ENCODE measurements around the gene FCRLA.
"Not testable (repeated sequence)": the region's sequence is repeated elsewhere in the genome, so short reads cannot be mapped to it uniquely, and the experiment has no call there.

FCRLA gene, protein sequence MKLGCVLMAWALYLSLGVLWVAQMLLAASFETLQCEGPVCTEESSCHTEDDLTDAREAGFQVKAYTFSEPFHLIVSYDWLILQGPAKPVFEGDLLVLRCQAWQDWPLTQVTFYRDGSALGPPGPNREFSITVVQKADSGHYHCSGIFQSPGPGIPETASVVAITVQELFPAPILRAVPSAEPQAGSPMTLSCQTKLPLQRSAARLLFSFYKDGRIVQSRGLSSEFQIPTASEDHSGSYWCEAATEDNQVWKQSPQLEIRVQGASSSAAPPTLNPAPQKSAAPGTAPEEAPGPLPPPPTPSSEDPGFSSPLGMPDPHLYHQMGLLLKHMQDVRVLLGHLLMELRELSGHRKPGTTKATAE
- total RNA-seq, result 0 to 0.53 (median 0) reads per million in 4 experiments

DNA sequence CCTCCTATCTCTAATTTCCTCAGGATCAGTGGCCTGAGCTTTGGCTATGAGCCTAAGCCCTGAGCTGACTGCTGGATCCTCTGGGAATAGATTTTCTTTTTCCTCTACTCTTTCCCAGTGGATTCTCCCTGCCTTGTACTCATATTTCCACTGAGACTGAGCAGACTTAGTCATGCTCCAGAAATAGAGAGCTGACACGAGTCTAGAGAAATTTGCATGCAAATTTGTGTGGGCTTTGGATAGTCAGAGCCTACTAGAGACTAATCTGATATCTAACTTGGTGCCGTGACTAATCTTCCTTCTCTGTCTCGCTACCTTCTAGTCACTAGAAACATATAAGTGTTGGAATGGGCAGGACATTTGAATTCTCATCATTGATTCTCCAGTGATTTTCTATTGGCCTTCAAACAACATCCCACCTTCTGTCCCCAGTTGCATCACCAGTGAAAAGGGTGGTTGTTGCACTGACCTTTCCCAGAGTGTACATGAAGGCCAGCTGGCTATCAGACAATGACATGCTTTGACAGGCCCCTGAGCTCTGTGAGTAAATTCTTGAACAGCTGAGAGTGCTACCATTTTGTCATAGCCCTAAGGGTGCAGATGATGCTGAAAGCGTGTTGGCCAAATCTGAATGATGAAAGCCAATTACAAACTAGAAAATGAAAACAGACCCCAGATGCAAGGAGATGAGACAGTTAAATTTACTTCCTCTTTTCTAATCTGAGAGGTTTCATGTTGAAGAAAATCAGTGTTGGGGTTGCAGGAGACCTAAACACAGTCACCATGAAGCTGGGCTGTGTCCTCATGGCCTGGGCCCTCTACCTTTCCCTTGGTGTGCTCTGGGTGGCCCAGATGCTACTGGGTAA is at the start of gene FCRLA:
TSS of gene FCRLA (plus strand) at position 748 of the 866 bp plus-strand sequence. CDS start at position 784, 36 bp downstream.
- DNase-seq, result no peak

DNA sequence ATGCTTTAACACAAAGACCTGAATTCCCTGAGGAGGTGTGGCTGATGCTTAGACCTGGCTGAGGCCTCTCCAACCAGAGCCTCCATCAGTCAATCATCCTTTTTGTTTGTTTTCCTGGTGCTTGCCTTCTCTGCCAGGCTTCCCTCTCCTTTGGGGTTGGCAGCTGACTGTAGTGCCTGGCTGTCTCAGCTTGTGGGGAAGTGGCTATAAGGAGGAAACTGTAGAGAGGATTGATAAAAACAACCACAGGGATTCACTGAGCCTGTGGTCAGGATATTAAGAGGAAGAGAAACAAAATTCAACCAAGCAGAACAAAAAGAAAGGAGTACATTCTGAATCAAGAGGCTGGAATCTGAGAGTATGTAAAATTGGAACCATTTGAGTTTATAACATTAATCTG is 48.5 kb upstream of the FCRLA start:
- not testable (repeated sequence) for DNase-seq

DNA sequence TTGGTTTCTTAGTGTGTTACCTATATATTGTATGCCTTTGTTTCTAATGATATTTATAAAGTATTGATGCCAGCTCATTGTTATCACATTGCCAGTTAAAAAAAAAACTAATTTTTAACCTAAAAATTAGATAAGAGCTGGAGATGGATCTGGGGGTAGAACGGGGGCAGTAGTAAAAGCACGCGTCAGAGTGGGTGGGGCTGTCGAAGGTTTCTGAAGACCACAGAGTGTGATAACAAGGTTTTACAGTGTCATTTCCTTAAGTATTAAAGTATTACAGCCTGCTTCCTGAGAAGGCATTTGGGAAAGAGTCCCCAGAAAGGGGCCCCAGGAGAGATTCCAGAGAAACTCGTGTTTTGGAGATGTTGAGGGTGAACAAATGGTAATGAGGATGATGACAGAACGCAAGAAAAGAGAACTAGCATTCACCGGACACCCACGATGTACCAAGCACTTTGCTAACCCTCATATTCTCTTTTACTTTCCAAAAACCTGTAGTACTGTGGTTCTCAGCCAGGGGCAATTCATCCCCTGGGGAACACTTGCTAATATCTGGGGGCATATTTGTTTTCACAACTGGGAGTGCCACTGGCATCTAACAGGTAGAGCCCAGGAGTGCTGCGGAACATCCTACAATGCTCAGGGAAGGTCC is 45.2 kb upstream of the FCRLA start:
- not testable (repeated sequence) for DNase-seq

DNA sequence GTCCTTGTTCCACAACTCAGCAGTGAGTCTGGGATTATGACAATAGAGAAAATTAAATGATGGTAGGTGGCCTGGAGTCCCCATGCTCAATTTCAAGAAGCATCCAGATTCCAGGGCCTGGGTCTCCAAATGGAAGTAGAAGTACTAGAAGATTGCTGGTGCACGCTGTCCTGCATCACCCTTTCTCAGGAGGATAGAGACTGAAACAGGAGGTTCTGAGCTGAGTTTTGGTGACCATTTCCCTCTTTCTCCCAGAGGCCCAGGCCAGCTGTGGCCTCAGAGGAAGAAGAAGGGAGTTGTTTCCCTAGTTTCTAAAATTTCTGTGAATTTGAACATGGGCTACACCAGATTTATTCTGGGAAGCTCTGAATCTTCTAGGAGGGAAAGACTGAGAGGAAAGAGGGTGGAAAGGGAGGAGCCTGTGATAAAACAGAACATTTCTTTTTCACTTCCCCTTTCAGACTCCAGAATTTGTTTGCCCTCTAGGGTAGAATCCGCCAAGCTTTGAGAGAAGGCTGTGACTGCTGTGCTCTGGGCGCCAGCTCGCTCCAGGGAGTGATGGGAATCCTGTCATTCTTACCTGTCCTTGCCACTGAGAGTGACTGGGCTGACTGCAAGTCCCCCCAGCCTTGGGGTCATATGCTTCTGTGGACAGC is 44.2 kb upstream of the FCRLA start, which contains the start of gene FCGR2B:
TSS of gene FCGR2B (plus strand) at position 460 of the 656 bp plus-strand sequence. CDS start at position 559, 99 bp downstream.
- DNase-seq, result not testable (repeated sequence)

DNA sequence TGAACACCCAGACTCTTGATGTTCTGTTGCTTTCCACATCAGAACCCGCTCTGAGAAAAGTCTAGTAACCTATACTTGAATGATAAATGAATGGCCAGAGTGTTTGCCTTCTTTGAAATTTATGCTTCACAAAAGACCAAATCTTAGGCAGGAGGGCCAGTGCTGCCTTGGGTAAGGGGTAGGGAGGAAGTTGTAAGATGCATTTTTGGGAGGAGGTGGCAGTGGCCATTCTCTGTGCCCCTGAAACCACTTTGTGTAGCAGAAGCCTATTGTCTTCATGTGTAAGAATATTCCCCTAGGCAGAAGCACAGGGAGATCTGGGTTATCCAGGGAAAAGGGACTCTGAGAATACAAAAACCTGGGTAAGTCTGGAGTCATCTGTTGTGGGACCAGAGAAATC is 43.5 kb upstream of the FCRLA start:
- DNase-seq, result not testable (repeated sequence)

DNA sequence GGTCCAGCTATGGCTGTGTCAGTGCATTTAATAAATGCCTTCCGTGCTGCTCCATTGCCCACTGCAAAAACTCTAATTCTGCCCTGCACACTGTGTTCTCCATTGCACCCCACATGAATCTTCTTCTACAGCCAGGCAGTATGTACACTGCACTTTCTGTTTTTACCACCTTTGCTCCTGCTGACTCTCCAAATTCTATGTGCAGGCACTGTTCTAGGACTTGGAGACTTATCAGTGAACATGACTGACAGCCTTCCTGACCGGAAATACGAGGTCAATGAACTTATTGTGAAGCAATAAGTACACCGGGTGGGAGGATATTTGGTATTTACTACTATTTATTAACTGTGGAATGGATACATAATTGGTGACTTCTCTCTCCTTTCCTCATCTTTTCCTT is 42.3 kb upstream of the FCRLA start:
- DNase-seq, result not testable (repeated sequence)

DNA sequence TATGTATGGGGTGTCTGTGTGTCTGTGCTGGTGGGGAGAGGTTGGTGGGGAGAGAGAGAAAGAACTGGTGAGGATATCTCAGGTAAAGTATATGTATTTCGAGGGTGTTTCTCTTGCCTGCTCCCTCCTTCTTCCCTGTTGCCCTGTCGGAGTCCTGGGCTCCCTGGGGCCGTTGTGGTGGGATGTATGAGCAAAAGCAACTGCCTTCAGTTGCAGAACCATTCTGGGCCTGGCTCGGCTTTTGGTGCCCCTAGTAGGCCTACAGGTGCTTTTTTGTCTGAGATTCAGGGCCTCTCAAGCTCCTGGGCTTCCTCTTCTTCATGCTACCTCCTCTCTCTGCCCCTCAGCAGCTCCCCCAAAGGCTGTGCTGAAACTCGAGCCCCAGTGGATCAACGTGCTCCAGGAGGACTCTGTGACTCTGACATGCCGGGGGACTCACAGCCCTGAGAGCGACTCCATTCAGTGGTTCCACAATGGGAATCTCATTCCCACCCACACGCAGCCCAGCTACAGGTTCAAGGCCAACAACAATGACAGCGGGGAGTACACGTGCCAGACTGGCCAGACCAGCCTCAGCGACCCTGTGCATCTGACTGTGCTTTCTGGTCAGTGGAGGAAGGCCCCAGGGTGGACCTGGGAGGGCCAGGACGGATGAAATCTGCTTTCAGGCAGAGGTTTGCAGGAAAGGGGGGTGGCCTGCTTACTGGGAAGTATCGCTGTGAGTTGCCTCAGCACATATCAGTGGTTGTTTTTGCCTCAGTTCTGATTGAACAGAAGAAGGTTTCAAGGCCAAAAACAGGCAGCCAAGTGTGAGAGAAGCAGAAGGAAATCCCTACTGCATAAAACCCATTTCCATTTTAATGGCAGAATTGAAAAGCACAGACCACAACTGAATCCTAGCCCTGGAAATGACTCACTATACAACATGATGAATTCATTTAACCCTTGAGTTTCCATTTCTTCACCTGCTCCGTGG is 35.7 kb upstream of the FCRLA start:
- DNase-seq, result not testable (repeated sequence)

DNA sequence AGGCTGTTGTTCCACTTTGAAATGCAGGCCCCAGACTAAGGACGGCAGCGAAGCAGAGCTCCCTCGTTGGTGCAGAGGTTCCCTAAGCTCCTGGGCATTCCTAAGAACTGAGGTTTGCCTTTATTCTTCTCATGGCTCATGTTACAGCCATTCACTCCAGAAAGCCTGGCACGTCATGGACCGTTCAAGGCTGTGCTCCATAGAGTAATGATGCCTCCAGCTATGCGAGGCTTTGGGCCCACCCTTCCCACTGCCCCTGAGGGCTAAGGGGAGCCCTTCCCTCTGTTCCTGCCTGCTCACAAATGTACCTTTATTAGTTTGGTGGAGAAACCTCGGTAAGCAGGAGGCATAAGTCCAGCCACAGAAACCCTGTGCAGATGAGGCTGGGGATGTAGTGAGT is 33.6 kb upstream of the FCRLA start:
- not testable (repeated sequence) for DNase-seq

DNA sequence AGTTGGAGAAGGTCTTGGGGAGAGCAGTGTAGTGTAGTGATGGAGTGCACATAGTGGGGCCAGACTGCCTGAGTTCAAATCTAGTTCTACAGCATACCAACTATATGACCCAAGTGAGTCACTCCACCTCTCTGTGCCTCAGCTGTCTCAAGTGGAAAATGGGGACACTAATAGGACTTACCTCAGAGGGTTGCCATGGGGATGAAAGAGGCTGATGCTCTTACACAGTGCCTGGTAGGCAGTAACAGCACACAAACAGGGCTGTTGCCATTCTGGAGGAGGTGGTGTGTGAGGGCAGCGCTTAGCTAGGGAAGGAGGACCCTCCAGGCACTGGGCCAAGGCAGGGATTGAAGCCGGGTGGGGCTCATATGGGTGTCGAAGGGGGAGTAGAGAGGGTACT is 32.6 kb upstream of the FCRLA start:
- not testable (repeated sequence) for DNase-seq

DNA sequence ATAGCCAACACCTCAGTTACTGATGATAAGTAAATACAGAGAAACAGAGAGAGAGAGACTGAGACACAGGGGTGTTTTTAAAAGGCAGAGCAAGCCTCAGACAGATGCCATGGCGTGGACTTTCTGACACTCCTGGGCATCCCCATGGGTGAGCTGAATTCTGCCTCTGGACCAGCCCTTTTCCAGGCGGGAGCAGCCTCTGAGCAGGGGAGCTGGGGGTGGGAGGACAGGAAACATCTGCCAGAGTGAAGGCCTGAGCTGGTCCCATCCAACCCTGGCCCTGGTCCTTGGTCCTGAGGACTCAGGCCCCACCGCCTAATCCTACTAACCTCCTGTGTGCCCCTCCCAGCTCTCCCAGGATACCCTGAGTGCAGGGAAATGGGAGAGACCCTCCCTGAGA is 32.1 kb upstream of the FCRLA start:
- DNase-seq, result not testable (repeated sequence)

DNA sequence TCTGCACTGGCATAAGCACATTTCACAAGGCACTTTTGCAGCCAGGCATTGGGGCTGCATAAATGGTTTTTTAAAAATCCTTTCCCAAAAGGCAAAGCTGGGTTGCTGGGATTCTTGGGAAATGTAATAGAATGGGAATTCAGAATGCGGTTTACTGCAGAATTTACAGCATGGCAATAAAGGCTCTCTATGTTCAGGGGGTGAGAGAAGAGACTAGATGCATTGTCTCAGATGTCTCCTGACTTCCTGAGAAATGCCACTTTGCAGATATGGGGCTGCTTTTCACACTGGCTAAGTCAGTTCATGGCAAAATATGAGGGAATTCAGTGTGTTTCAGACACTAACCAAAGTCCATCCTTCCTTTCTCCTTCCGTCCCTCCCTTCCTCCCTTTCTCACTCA is 30.6 kb upstream of the FCRLA start:
- no peak for DNase-seq

DNA sequence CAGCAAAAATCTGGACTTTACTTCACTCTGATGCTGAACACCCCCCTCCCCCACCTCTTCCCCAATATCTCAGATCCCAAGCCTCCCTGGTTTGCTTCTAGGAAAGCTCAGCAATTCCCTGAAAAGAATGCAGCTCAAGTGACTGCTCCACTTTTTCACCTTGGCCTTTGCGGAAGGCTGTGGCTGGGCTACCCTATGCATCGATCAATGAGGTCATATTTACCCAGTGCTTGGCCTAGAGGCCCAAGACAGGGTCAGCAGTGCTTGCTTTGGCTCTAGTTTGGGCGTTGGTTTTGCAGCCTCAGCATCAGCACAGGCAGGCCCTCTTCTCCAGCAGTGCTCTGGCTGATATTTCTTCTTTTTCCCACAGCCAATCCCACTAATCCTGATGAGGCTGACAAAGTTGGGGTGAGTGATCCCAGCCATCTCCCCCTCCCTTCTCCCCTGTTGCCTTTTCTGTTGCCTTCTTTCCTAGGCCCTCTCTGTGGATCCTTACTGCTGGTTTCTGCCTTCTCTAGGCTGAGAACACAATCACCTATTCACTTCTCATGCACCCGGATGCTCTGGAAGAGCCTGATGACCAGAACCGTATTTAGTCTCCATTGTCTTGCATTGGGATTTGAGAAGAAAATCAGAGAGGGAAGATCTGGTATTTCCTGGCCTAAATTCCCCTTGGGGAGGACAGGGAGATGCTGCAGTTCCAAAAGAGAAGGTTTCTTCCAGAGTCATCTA is 29.9 kb upstream of the FCRLA start:
- no peak for DNase-seq

DNA sequence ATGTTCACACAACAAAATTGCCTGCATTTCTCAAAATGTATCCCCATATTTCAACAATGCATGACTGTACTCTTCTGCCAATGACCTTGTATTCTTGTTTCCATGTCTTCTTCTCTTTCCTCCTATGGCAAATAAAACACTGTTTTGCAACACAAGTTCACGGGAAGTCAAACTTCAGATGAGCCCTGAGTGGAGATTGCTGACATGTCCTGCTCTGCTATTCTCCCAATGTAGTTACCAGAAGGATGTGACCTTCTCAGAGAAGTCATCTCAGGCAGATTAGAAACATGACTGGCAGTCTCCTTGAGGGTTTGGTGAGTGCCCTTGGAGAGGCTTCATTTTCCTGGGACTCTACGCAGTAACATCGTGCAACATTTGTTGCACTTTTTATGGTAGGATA is 28.5 kb upstream of the FCRLA start:
- DNase-seq, result no peak

DNA sequence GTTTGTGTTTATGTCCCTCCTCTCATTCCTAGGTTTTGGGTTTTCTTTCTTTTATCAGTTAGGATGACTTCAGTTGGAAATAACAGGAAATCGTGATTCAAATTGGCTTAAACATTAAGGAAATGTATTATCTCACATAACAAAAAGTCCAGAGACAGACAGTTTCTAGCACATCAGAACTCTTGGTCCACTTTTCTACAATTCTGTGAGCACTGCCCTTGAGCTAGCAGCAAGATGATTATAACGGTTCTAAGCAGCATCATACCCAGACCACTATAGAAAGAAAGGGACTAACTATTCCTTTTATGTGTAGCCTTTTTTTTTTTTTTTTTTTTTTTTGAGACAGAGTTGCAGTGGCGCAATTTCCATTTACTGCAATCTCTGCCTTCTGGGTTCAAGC is 25.1 kb upstream of the FCRLA start:
- DNase-seq, result no peak

DNA sequence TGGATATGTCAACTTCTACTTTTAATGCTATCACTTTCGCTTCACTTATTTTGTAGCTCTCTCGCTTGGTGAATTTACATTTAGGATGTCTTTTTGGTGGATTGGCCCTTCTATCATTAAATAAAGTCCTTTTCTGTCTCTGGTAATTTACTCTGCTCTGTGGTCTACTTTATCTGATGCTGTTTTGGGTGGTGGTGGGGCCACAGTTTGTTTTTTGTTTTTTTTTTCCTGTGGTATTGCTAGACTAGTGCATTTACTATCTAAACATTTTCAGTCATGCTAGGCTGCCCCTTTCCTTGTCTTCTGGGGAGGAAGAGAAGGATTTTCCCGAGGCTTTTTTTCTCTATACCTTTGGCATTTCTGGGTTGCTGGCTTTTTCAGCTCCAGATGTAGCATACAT is 18.1 kb upstream of the FCRLA start:
- no peak for DNase-seq

DNA sequence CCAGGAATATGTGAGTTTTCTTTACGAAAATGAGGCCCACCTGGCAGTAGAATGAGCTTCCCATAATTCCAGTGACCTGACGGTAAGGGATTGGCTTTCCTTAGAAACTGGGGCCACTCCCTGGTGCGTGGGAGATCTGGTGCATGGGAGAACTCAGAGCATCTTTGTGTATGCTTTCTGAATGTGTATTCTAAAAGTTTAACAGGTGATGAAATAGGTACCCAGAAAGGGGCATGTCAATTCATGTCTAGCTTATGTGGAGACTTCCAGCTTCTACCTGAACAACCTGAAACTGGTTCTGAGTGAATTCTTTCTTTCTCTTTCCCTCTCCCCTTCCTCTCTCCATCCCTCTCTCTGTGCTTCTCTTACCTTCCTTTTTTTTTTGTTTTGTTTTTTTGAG is 15.2 kb upstream of the FCRLA start:
- DNase-seq, result no peak

DNA sequence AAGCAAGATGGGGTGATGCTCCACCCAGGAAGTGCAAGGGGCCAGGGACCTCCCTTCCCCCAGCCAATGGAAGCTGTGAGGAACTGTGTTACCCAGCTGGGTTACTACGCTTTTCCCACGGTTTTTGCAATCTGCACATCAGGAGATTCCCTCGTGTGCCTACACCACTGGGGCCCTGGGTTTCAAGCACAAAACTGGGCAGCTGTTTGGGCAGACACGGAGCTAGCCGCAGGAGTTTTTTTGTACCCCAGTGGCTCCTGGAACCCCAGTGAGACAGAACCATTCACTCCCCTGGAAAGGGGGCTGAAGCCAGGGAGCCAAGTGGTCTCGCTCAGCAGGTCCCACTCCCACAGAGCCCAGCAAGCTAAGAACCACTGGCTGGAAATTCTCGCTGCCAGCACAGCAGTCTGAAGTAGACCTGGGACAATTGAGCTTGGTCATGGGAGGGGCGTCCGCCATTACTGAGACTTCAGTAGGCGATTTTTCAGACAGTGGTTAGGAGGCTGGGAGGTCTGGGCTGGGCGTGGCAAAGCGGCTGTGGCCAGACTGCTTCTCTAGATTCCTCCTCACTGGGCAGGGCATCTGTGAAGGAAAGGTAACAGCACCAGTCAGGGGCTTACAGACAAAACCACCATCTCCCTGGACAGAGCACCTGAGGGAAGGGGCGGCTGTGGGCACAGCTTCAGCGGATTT is 13.9 kb upstream of the FCRLA start:
- not testable (repeated sequence) for DNase-seq

DNA sequence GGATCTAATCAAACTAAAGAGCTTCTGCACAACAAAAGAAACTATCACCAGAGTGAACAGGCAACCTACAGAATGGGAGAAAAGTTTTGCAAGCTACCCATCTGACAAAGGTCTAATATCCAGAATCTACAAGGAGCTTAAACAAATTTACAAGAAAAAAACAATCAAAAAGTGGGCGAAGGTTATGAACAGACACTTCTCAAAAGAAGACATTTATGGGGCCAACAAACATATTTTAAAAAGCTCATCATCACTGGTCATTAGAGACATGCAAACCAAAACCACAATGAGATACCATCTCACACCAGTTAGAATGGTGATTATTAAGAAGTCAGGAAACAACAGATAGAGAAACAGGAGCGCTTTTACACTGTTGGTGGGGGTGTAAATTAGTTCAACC is 8.7 kb upstream of the FCRLA start:
- DNase-seq, result not testable (repeated sequence)

DNA sequence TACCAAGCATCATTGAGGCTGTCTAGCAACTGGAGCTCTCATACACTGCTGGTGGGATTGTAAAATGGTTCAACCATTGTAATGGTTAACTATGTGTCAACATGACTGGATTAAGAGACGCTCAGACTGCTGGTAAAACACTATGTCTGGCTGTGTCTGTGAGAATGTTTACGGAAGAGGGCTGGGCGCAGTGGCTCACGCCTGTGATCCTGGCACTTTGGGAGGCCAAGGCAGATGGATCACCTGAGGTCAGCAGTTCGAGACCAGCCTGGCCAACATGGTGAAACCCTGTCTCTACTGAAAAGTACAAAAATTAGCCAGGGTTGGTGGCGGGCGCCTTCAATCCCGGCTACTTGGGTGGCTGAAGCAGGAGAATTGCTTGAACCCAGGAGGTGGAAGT is 4.8 kb upstream of the FCRLA start:
- no peak for DNase-seq

DNA sequence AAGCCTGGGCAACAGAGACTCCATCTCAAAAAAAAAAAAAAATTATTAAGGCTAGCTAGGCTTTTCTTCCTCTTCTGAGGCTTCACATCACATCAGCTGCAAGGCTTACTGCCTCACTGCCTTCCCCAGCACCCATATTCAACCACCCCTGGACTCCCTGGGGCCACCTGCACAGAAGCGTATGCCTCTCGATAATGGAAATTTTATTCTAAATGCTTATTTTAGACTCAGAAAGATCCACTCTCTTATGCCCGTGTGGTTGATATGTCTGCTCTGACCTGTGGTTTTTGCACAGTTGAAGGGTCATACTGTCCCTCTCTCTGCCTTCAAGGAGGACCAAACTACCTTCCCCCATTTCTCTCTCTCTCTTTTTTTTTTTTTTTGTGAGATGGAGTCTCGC is 1.5 kb upstream of the FCRLA start:
- DNase-seq, result no peak

Data from effector CD8-positive, alpha-beta T cell (primary cell).